CD4-positive, alpha-beta memory T cell (primary cell): ENCODE data around the gene KRTAP27-1. TPM values are rescaled to one million over a fixed set of nuclear protein-coding genes. Genes with fewer than 3 reads are reported as not detected.

Source experiments
- CTCF ChIA-PET: fragments of 350-600 bp; sonication (Branson Sonifier 250); formaldehyde crosslinking; loops from one replicate; lab custom pipeline; 2021; ENCODE audit warnings: inconsistent platforms; ENCODE audit not compliant: partially characterized antibody; lab: Charles Lee
- POLR2A ChIA-PET: fragments of 350-600 bp; sonication (Branson Sonifier 250); formaldehyde crosslinking; loops from one replicate; lab custom pipeline; 2021; ENCODE audit not compliant: partially characterized antibody; lab: Charles Lee
- DNase-seq, 5 donors: peaks; one replicate each; pipeline versions ENCODE4 v3.0.0 to v3.0.0-alpha.2; 2020 to 2022; ENCODE audit warnings: mixed read lengths in 1 of 5
- H3K27ac ChIP-seq: one replicate; pipeline ENCODE4 v1.7.0; 2013; ENCODE audit warnings: low read depth, low read length
- H3K27me3 ChIP-seq: 2 replicates; pipeline ENCODE4 v1.7.0; 2013; ENCODE audit warnings: mild to moderate bottlenecking, low read length, moderate library complexity; ENCODE audit not compliant: insufficient read depth
- H3K36me3 ChIP-seq: 2 replicates; pipeline ENCODE4 v1.7.0; 2013; ENCODE audit warnings: mild to moderate bottlenecking, low read length, moderate library complexity; ENCODE audit not compliant: insufficient read depth
- H3K4me1 ChIP-seq: 2 replicates; pipeline ENCODE4 v1.7.0; 2013; ENCODE audit warnings: mild to moderate bottlenecking, low read length, moderate library complexity; ENCODE audit not compliant: insufficient read depth
- H3K4me3 ChIP-seq, 2 donors: one replicate each; pipeline ENCODE4 v1.7.0; 2013; ENCODE audit warnings: low read length in 2 of 2, mild to moderate bottlenecking in 1 of 2
- H3K9me3 ChIP-seq, 2 donors: one replicate each; pipeline ENCODE4 v1.7.0; 2013; ENCODE audit warnings: low read length in 2 of 2, control low read depth in 1 of 2; ENCODE audit not compliant: control insufficient read depth in 1 of 2
- H3K27ac Mint-ChIP-seq, 7 donors: one replicate each; pipeline ENCODE4 v1.8.0; 2020 to 2021; ENCODE audit warnings: mixed read lengths in 7 of 7, mild to moderate bottlenecking in 6 of 7, inconsistent platforms in 3 of 7, moderate library complexity in 3 of 7
- H3K27me3 Mint-ChIP-seq, 2 donors: one replicate each; pipeline ENCODE4 v1.8.0; 2020 to 2021; ENCODE audit warnings: mixed read lengths in 2 of 2
- H3K36me3 Mint-ChIP-seq, 2 donors: one replicate each; pipeline ENCODE4 v1.8.0; 2020 to 2021; ENCODE audit warnings: mixed read lengths in 2 of 2, inconsistent platforms in 1 of 2, mild to moderate bottlenecking in 1 of 2
- H3K4me1 Mint-ChIP-seq, 4 donors: one replicate each; pipeline ENCODE4 v1.8.0; 2020 to 2021; ENCODE audit warnings: mixed read lengths in 4 of 4, mild to moderate bottlenecking in 1 of 4
- H3K4me3 Mint-ChIP-seq, 8 donors: one replicate each; pipeline ENCODE4 v1.8.0; 2020 to 2021; ENCODE audit warnings: mixed read lengths in 8 of 8, mild to moderate bottlenecking in 7 of 8, moderate library complexity in 6 of 8, inconsistent platforms in 3 of 8
- H3K9me3 Mint-ChIP-seq, 8 donors: one replicate each; pipeline ENCODE4 v1.8.0; 2020 to 2021; ENCODE audit warnings: mixed read lengths in 8 of 8, mild to moderate bottlenecking in 5 of 8, inconsistent platforms in 3 of 8, moderate library complexity in 1 of 8
- intact Hi-C: fragments of 100-400 bp; cut with micrococcal nuclease; formaldehyde crosslinking; loops from one replicate; pipeline ENCODE4 v1.15.1; 2023
- polyA plus RNA-seq, 2 donors: library from polyadenylated mRNA; unstranded; fragments of 300-500 nt; fragmentation: Illumina TruSeq; gene quantifications; one replicate each; pipeline ENCODE4 v1.2.3, GENCODE V29; 2021
- total RNA-seq, 2 experiments: library from RNA; stranded (reverse); gene quantifications; one replicate each; pipeline ENCODE4 v1.2.3, GENCODE V29; 2021

Gene KRTAP27-1
- total and polyA plus RNA-seq, 4 experiments from 2014 or later = not detected

- Histone ChIP-seq H3K4me1 (no peaks in the 10 kb centered on the region), H3K27ac (no peak overlapping the region), H3K4me3 (no peak overlapping the region), H3K9me3 (no peaks in the 10 kb centered on the region), H3K27me3 (no peaks in the 10 kb centered on the region), H3K36me3 (no peaks in the 10 kb centered on the region)
- no peak for DNase-seq
- Mint-ChIP-seq H3K27me3 (no peaks in the 10 kb centered on the region), H3K4me1 (no peaks in the 10 kb centered on the region), H3K27ac (no peak overlapping the region), H3K36me3 (no peaks in the 10 kb centered on the region), H3K9me3 (peaks cover 0 to 5% (median under 1%) of the 10 kb centered on the region in 8 donors), H3K4me3 (no peak overlapping the region)
- CTCF ChIA-PET = no interaction called here
- POLR2A ChIA-PET = no interaction called here
- intact Hi-C loops = no loop called here
Measured at GRCh38 chr21:30332681-30333080, 4.8 kb downstream of the KRTAP27-1 start.

GRCh38 chr21:30329203-30329875, 8.2 kb downstream of the KRTAP27-1 start:
- no peak overlapping the region for H3K4me3 ChIP-seq
- H3K27ac ChIP-seq = no peak overlapping the region
- no peaks in the 10 kb centered on the region for H3K27me3 Mint-ChIP-seq
- no peaks in the 10 kb centered on the region for H3K36me3 ChIP-seq
- intact Hi-C loops = no loop called here
- no peak overlapping the region for H3K4me3 Mint-ChIP-seq
- no peaks in the 10 kb centered on the region for H3K9me3 ChIP-seq
- POLR2A ChIA-PET = no interaction called here
- CTCF ChIA-PET = interaction anchor here (1.1 kb wide), 1 partner anchor 10 kb away, joined by 3 read pairs; no protein-coding TSS in a partner anchor
- H3K36me3 Mint-ChIP-seq = no peaks in the 10 kb centered on the region
- DNase-seq = no peak
- no peaks in the 10 kb centered on the region for H3K27me3 ChIP-seq
- H3K4me1 Mint-ChIP-seq = no peaks in the 10 kb centered on the region
- H3K4me1 ChIP-seq = no peaks in the 10 kb centered on the region
- peaks cover 0 to 25% (median 14%) of the 10 kb centered on the region in 8 donors for H3K9me3 Mint-ChIP-seq
- H3K27ac Mint-ChIP-seq = no peak overlapping the region

- Mint-ChIP-seq H3K27ac (no peak overlapping the region), H3K4me3 (no peak overlapping the region), H3K36me3 (no peaks in the 10 kb centered on the region), H3K9me3 (peaks cover 0 to 25% (median 14%) of the 10 kb centered on the region in 8 donors), H3K4me1 (no peaks in the 10 kb centered on the region), H3K27me3 (no peaks in the 10 kb centered on the region)
- POLR2A ChIA-PET = no interaction called here
- no peaks in the 10 kb centered on the region for H3K27me3 ChIP-seq
- no peak for DNase-seq
- CTCF ChIA-PET = no interaction called here
- H3K4me1 ChIP-seq = no peaks in the 10 kb centered on the region
- H3K27ac ChIP-seq = no peak overlapping the region
- no peaks in the 10 kb centered on the region for H3K9me3 ChIP-seq
- intact Hi-C loops = no loop called here
- no peak overlapping the region for H3K4me3 ChIP-seq
- H3K36me3 ChIP-seq = no peaks in the 10 kb centered on the region
Measured at GRCh38 chr21:30326390-30326789, 11.1 kb downstream of the KRTAP27-1 start.

- H3K27ac Mint-ChIP-seq = no peak within 1 kb of the TSS
- Histone ChIP-seq H3K4me3 (no peak within 1 kb of the TSS), H3K4me1 (no peaks in the 10 kb centered on the region), H3K9me3 (no peaks in the 10 kb centered on the region), H3K36me3 (no peaks in the 10 kb centered on the region), H3K27ac (no peak within 1 kb of the TSS), H3K27me3 (no peaks in the 10 kb centered on the region)
- ChIA-PET CTCF (interaction anchor here (1.1 kb wide), 1 partner anchor 21 kb away, joined by 4 read pairs; no protein-coding TSS in a partner anchor), POLR2A (no interaction called here)
- DNase-seq = no peak
- H3K27me3 Mint-ChIP-seq = no peaks in the 10 kb centered on the region
- H3K9me3 Mint-ChIP-seq = peaks cover 0 to 5% (median under 1%) of the 10 kb centered on the region in 8 donors
- H3K4me3 Mint-ChIP-seq = no peak within 1 kb of the TSS
- intact Hi-C loops = no loop called here
- no peaks in the 10 kb centered on the region for H3K36me3 Mint-ChIP-seq
- no peaks in the 10 kb centered on the region for H3K4me1 Mint-ChIP-seq
Measured at GRCh38 chr21:30320215-30320614, 17.3 kb downstream of the KRTAP27-1 start, which contains the start of gene KRTAP26-1. Gene KRTAP26-1 (minus strand): TSS chr21:30320315. CDS start chr21:30320035, 280 bp downstream.

GRCh38 chr21:30315701-30316100, 21.8 kb downstream of the KRTAP27-1 start:
- H3K4me1 Mint-ChIP-seq = no peaks in the 10 kb centered on the region
- H3K27ac ChIP-seq = no peak overlapping the region
- H3K4me3 ChIP-seq = no peak overlapping the region
- H3K4me1 ChIP-seq = no peaks in the 10 kb centered on the region
- no peaks in the 10 kb centered on the region for H3K36me3 Mint-ChIP-seq
- peaks cover 0 to 2% (median 0%) of the 10 kb centered on the region in 8 donors for H3K9me3 Mint-ChIP-seq
- DNase-seq = no peak
- no peaks in the 10 kb centered on the region for H3K9me3 ChIP-seq
- H3K27ac Mint-ChIP-seq = no peak overlapping the region
- ChIA-PET POLR2A (interaction anchor here (0.5 kb wide), 1 partner anchor 29 kb away, joined by 3 read pairs; no protein-coding TSS in a partner anchor), CTCF (no interaction called here)
- no peak overlapping the region for H3K4me3 Mint-ChIP-seq
- intact Hi-C loops = no loop called here
- no peaks in the 10 kb centered on the region for H3K27me3 Mint-ChIP-seq
- no peaks in the 10 kb centered on the region for H3K27me3 ChIP-seq
- no peaks in the 10 kb centered on the region for H3K36me3 ChIP-seq

- Histone ChIP-seq H3K9me3 (no peaks in the 10 kb centered on the region), H3K27ac (no peak overlapping the region), H3K4me3 (no peak overlapping the region), H3K4me1 (no peaks in the 10 kb centered on the region), H3K27me3 (no peaks in the 10 kb centered on the region), H3K36me3 (no peaks in the 10 kb centered on the region)
- CTCF ChIA-PET = no interaction called here
- Mint-ChIP-seq H3K4me3 (no peak overlapping the region), H3K36me3 (no peaks in the 10 kb centered on the region), H3K27ac (no peak overlapping the region), H3K27me3 (peaks cover 0 to 1% of the 10 kb centered on the region in 2 donors), H3K4me1 (no peaks in the 10 kb centered on the region), H3K9me3 (peaks cover 0 to 6% (median 0%) of the 10 kb centered on the region in 8 donors)
- POLR2A ChIA-PET = no interaction called here
- intact Hi-C loops = no loop called here
- no peak for DNase-seq
Measured at GRCh38 chr21:30306884-30307283, 30.6 kb downstream of the KRTAP27-1 start.

- H3K27me3 Mint-ChIP-seq = peaks cover 0 to 1% of the 10 kb centered on the region in 2 donors
- no peaks in the 10 kb centered on the region for H3K9me3 ChIP-seq
- peaks cover 0 to 13% (median under 1%) of the 10 kb centered on the region in 8 donors for H3K9me3 Mint-ChIP-seq
- no peak overlapping the region for H3K27ac Mint-ChIP-seq
- no peaks in the 10 kb centered on the region for H3K36me3 ChIP-seq
- no peaks in the 10 kb centered on the region for H3K4me1 Mint-ChIP-seq
- DNase-seq = no peak
- H3K36me3 Mint-ChIP-seq = no peaks in the 10 kb centered on the region
- no peak overlapping the region for H3K4me3 ChIP-seq
- POLR2A ChIA-PET = no interaction called here
- H3K27me3 ChIP-seq = no peaks in the 10 kb centered on the region
- H3K4me3 Mint-ChIP-seq = no peak overlapping the region
- no peaks in the 10 kb centered on the region for H3K4me1 ChIP-seq
- intact Hi-C loops = no loop called here
- CTCF ChIA-PET = no interaction called here
- H3K27ac ChIP-seq = no peak overlapping the region
Measured at GRCh38 chr21:30305136-30305535, 32.4 kb downstream of the KRTAP27-1 start.
